CD4-positive, CD25-positive, alpha-beta regulatory T cell (primary cell): ENCODE data around the gene PHC2. TPM values are rescaled to one million over a fixed set of nuclear protein-coding genes. Genes with fewer than 3 reads are reported as not detected.

Experiments used
- ATAC-seq, 2 donors: fragments of 150-1000 bp; cut with Tn5 transposase; one replicate each; pipeline ENCODE4 v1.10.0; 2021; ENCODE audit warnings: low read depth in 2 of 2, moderate number of reproducible peaks in 2 of 2, moderate library complexity in 1 of 2
- DNase-seq, 3 donors: peaks; one replicate each; pipeline versions ENCODE4 v3.0.0 to v3.0.0-alpha.2; 2012 to 2022; ENCODE audit warnings: mixed read lengths in 1 of 3
- H3K27ac ChIP-seq: one replicate; pipeline ENCODE4 v1.7.0; 2013; ENCODE audit warnings: mild to moderate bottlenecking, low read length; ENCODE audit not compliant: insufficient read depth, poor library complexity, severe bottlenecking
- H3K27me3 ChIP-seq: one replicate; pipeline ENCODE4 v1.7.0; 2013; ENCODE audit warnings: low read length; ENCODE audit not compliant: control insufficient read depth, insufficient read depth
- H3K36me3 ChIP-seq: one replicate; pipeline ENCODE4 v1.7.0; 2013; ENCODE audit warnings: mild to moderate bottlenecking, low read length, moderate library complexity; ENCODE audit not compliant: control insufficient read depth, insufficient read depth
- H3K4me1 ChIP-seq: 2 replicates; pipeline ENCODE4 v1.7.0; 2013; ENCODE audit warnings: mild to moderate bottlenecking, low read length; ENCODE audit not compliant: insufficient read depth, control insufficient read depth, poor library complexity, severe bottlenecking
- H3K4me3 ChIP-seq: one replicate; pipeline ENCODE4 v1.7.0; 2013; ENCODE audit warnings: low read depth, mild to moderate bottlenecking, low read length, moderate library complexity
- H3K9me3 ChIP-seq, 2 experiments: 1 replicate in 1 of 2; 2 replicates in 1 of 2; pipeline ENCODE4 v1.7.0; 2013; ENCODE audit warnings: low read length in 2 of 2, mild to moderate bottlenecking in 1 of 2, moderate library complexity in 1 of 2; ENCODE audit not compliant: control insufficient read depth in 2 of 2
- H3K27ac Mint-ChIP-seq, 3 donors: one replicate each; pipeline ENCODE4 v1.8.0; 2020 to 2022; ENCODE audit warnings: mild to moderate bottlenecking in 3 of 3, mixed read lengths in 3 of 3, moderate library complexity in 2 of 3
- H3K27me3 Mint-ChIP-seq: one replicate; pipeline ENCODE4 v1.8.0; 2022; ENCODE audit warnings: mild to moderate bottlenecking, mixed read lengths
- H3K36me3 Mint-ChIP-seq: one replicate; pipeline ENCODE4 v1.8.0; 2020; ENCODE audit warnings: mixed read lengths
- H3K4me1 Mint-ChIP-seq, 4 donors: one replicate each; pipeline ENCODE4 v1.8.0; 2020 to 2022; ENCODE audit warnings: mixed read lengths in 4 of 4, mild to moderate bottlenecking in 1 of 4
- H3K4me3 Mint-ChIP-seq, 4 donors: one replicate each; pipeline ENCODE4 v1.8.0; 2020 to 2022; ENCODE audit warnings: mild to moderate bottlenecking in 4 of 4, mixed read lengths in 4 of 4, moderate library complexity in 3 of 4
- H3K9me3 Mint-ChIP-seq, 7 donors: one replicate each; pipeline ENCODE4 v1.8.0; 2020 to 2022; ENCODE audit warnings: mixed read lengths in 7 of 7, mild to moderate bottlenecking in 3 of 7, moderate library complexity in 2 of 7
- polyA plus RNA-seq, 4 donors: library from polyadenylated mRNA; unstranded; fragments of 300-500 nt; fragmentation: Illumina TruSeq; gene quantifications; one replicate each; pipeline ENCODE4 v1.2.3, GENCODE V29; 2021
- total RNA-seq: library from RNA; stranded (reverse); gene quantifications from one replicate; pipeline ENCODE4 v1.2.3, GENCODE V29; 2022

The PHC2 gene
- total and polyA plus RNA-seq, 5 donors from 2014 or later = 9.7 to 34.8 (median 20.7) TPM

- Mint-ChIP-seq H3K27ac (no peak overlapping the region), H3K9me3 (peaks cover 0 to 2% (median 0%) of the 10 kb centered on the region in 7 donors), H3K4me3 (no peak overlapping the region), H3K36me3 (no peaks in the 10 kb centered on the region), H3K27me3 (peaks cover 18% of the 10 kb centered on the region), H3K4me1 (peaks cover 0 to 5% (median 2%) of the 10 kb centered on the region in 4 donors)
- DNase-seq (no peak), ATAC-seq (no peak)
- Histone ChIP-seq H3K4me3 (no peak overlapping the region), H3K27ac (no peak overlapping the region), H3K9me3 (no peaks in the 10 kb centered on the region), H3K27me3 (no peaks in the 10 kb centered on the region), H3K36me3 (no peaks in the 10 kb centered on the region), H3K4me1 (no peaks in the 10 kb centered on the region)
Observed at GRCh38 chr1:33460144-33460543, 29.2 kb upstream of the PHC2 start.

GRCh38 chr1:33459691-33460090, 28.8 kb upstream of the PHC2 start:
- no peak overlapping the region for H3K27ac Mint-ChIP-seq
- H3K27me3 Mint-ChIP-seq = peaks cover 14% of the 10 kb centered on the region
- Histone ChIP-seq H3K4me1 (no peaks in the 10 kb centered on the region), H3K9me3 (no peaks in the 10 kb centered on the region), H3K27me3 (no peaks in the 10 kb centered on the region), H3K27ac (no peak overlapping the region), H3K36me3 (no peaks in the 10 kb centered on the region), H3K4me3 (no peak overlapping the region)
- no peaks in the 10 kb centered on the region for H3K36me3 Mint-ChIP-seq
- peaks cover 0 to 2% (median 0%) of the 10 kb centered on the region in 7 donors for H3K9me3 Mint-ChIP-seq
- no peak overlapping the region for H3K4me3 Mint-ChIP-seq
- H3K4me1 Mint-ChIP-seq = peaks cover 0 to 5% (median 2%) of the 10 kb centered on the region in 4 donors
- DNase-seq = no peak
- ATAC-seq = no peak

GRCh38 chr1:33456502-33456886, 25.6 kb upstream of the PHC2 start:
- peaks cover 0 to 5% (median 2%) of the 10 kb centered on the region in 4 donors for H3K4me1 Mint-ChIP-seq
- H3K36me3 Mint-ChIP-seq = no peaks in the 10 kb centered on the region
- H3K27me3 ChIP-seq = no peaks in the 10 kb centered on the region
- no peaks in the 10 kb centered on the region for H3K36me3 ChIP-seq
- H3K9me3 ChIP-seq = no peaks in the 10 kb centered on the region
- H3K4me1 ChIP-seq = no peaks in the 10 kb centered on the region
- H3K27ac Mint-ChIP-seq = no peak overlapping the region
- peaks cover 0 to 2% (median 0%) of the 10 kb centered on the region in 7 donors for H3K9me3 Mint-ChIP-seq
- H3K27me3 Mint-ChIP-seq = peaks cover 14% of the 10 kb centered on the region
- no peak for DNase-seq
- H3K4me3 ChIP-seq = no peak overlapping the region
- no peak overlapping the region for H3K27ac ChIP-seq
- no peak for ATAC-seq
- no peak overlapping the region for H3K4me3 Mint-ChIP-seq

- ATAC-seq (peak; percentile 45 to 71), DNase-seq (peak in 2 of 3 donors; percentile 11 to 64)
- Mint-ChIP-seq H3K4me3 (no peak overlapping the region), H3K9me3 (peaks cover 0 to 2% (median 0%) of the 10 kb centered on the region in 7 donors), H3K27me3 (peaks cover 20% of the 10 kb centered on the region), H3K4me1 (peaks cover 0 to 5% (median 2%) of the 10 kb centered on the region in 4 donors), H3K27ac (peak overlapping the region in 1 of 3 donors; percentile 1), H3K36me3 (no peaks in the 10 kb centered on the region)
- H3K36me3 ChIP-seq = no peaks in the 10 kb centered on the region
- no peak overlapping the region for H3K27ac ChIP-seq
- no peaks in the 10 kb centered on the region for H3K9me3 ChIP-seq
- peaks cover 4% of the 10 kb centered on the region for H3K27me3 ChIP-seq
- no peak overlapping the region for H3K4me3 ChIP-seq
- H3K4me1 ChIP-seq = no peaks in the 10 kb centered on the region
Observed at GRCh38 chr1:33455539-33456501, 24.9 kb upstream of the PHC2 start.

GRCh38 chr1:33454646-33455282, 23.9 kb upstream of the PHC2 start:
- Histone ChIP-seq H3K4me3 (no peak overlapping the region), H3K27ac (no peak overlapping the region), H3K27me3 (peaks cover 4% of the 10 kb centered on the region), H3K36me3 (no peaks in the 10 kb centered on the region), H3K4me1 (no peaks in the 10 kb centered on the region), H3K9me3 (no peaks in the 10 kb centered on the region)
- Mint-ChIP-seq H3K9me3 (peaks cover 0 to 3% (median 0%) of the 10 kb centered on the region in 7 donors), H3K27ac (peak overlapping the region in 1 of 3 donors; percentile 32), H3K4me1 (peaks cover 0 to 5% (median 2%) of the 10 kb centered on the region in 4 donors), H3K4me3 (no peak overlapping the region), H3K36me3 (no peaks in the 10 kb centered on the region), H3K27me3 (peaks cover 24% of the 10 kb centered on the region)
- DNase-seq = no peak
- no peak for ATAC-seq

GRCh38 chr1:33446590-33446989, 15.7 kb upstream of the PHC2 start:
- peaks cover 0 to 3% (median 0%) of the 10 kb centered on the region in 7 donors for H3K9me3 Mint-ChIP-seq

GRCh38 chr1:33445108-33445507, 14.2 kb upstream of the PHC2 start:
- peaks cover 4% of the 10 kb centered on the region for H3K36me3 Mint-ChIP-seq
- peaks cover 32% of the 10 kb centered on the region for H3K27me3 Mint-ChIP-seq
- H3K4me1 ChIP-seq = no peaks in the 10 kb centered on the region
- peaks cover 26% of the 10 kb centered on the region for H3K27me3 ChIP-seq
- H3K27ac Mint-ChIP-seq = no peak overlapping the region
- ATAC-seq (no peak), DNase-seq (no peak)
- no peaks in the 10 kb centered on the region for H3K9me3 ChIP-seq
- H3K27ac ChIP-seq = no peak overlapping the region
- peaks cover 0 to 4% (median 0%) of the 10 kb centered on the region in 4 donors for H3K4me1 Mint-ChIP-seq
- H3K4me3 Mint-ChIP-seq = no peak overlapping the region
- H3K4me3 ChIP-seq = no peak overlapping the region
- peaks cover 0 to 3% (median 0%) of the 10 kb centered on the region in 7 donors for H3K9me3 Mint-ChIP-seq
- no peaks in the 10 kb centered on the region for H3K36me3 ChIP-seq

More at GRCh38 chr1:33446590-33446989, 15.7 kb upstream of the PHC2 start:
- peaks cover 4% of the 10 kb centered on the region for H3K36me3 Mint-ChIP-seq
- peaks cover 0 to 4% (median 0%) of the 10 kb centered on the region in 4 donors for H3K4me1 Mint-ChIP-seq
- no peaks in the 10 kb centered on the region for H3K9me3 ChIP-seq
- H3K27ac Mint-ChIP-seq = no peak overlapping the region
- H3K4me3 ChIP-seq = no peak overlapping the region
- peaks cover 26% of the 10 kb centered on the region for H3K27me3 ChIP-seq
- H3K27ac ChIP-seq = no peak overlapping the region
- H3K36me3 ChIP-seq = no peaks in the 10 kb centered on the region
- peaks cover 43% of the 10 kb centered on the region for H3K27me3 Mint-ChIP-seq
- H3K4me3 Mint-ChIP-seq = no peak overlapping the region
- no peaks in the 10 kb centered on the region for H3K4me1 ChIP-seq
- DNase-seq (peak in 1 of 3 donors; percentile 28), ATAC-seq (no peak)
